ENCODE data around the gene PTP4A2.
A peak's percentile ranks its signal among the peaks of the same experiment; 100 is the strongest.

PTP4A2 gene

DNA sequence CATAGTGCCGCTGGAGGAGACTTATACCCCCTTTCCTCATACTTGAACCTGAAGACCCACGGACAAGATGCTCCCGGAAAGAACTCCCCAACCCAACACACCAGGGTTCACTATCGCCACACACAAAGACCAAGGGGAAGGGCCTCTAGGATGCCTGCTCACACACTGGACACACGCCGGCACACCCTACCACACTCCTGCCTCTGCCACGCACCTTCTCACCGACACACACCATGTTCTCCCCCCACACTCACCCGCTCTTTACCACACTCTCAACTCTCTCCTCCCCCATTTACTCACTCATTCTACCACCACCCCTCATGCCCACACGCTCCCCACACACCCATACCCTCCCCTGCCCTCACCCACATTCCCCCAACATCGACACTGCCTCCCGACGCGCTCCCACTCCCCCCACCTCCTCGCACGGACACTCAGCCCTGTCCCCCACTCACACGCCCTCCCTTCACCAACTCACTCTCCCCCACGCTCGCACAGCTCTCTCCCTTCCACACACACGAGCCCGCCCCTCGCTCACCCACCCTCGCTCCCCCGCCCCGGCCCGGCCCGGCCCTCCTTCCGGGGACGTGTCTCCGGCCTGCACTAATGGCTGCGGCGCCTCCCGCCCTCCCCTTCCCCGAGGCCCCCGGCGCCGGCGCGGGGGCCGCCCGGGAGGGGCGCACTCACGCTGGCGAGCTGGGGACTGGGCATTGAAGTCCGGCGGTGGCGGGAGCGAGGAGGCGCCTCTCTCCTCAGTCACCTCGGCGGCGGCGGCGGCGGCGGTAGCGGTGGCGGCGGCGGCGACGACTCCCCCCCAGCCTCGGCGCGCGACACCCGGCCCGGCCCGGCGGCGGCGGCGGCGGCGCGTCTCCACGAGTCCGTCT, 626 bp downstream of the PTP4A2 start:
- no peak for TF ChIP-seq GATA2 (IDR thresholded peaks at IDR 0.05; ENCODE audit: low read depth, low read length)
- no peak for TF ChIP-seq GATA3 (IDR thresholded peaks at IDR 0.05; ENCODE audit: low read depth, low read length)

DNA sequence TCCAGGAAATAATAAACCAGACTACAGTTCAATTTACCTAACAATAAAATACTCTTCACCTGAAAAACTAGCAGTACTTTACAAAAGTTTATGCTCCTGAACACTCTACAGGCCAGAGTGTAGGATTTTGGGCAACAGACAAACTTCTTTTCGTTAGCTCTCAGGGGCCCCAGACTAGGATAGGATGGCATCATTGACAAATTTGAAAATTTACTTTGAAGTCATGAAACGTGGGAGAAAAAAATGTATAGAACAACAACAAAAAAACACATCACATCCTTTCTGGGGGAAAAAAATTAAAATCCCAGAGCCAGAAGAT, 1.2 kb downstream of the PTP4A2 start:
- TF ChIP-seq GATA3 (IDR thresholded peaks at IDR 0.05; ENCODE audit: low read depth, low read length) (no peak), GATA2 (IDR thresholded peaks at IDR 0.05; ENCODE audit: low read depth, low read length) (no peak)

GRCh38 chr1:31936278-31936980, 1.7 kb downstream of the PTP4A2 start:
- TF ChIP-seq GATA3 (IDR thresholded peaks at IDR 0.05; ENCODE audit: low read depth, low read length) (no peak), GATA2 (IDR thresholded peaks at IDR 0.05; ENCODE audit: low read depth, low read length) (no peak)

GRCh38 chr1:31934706-31935629, 3.2 kb downstream of the PTP4A2 start:
- TF ChIP-seq GATA3 (IDR thresholded peaks at IDR 0.05; ENCODE audit: low read depth, low read length), result no peak
- TF ChIP-seq GATA2 (IDR thresholded peaks at IDR 0.05; ENCODE audit: low read depth, low read length), result no peak

DNA sequence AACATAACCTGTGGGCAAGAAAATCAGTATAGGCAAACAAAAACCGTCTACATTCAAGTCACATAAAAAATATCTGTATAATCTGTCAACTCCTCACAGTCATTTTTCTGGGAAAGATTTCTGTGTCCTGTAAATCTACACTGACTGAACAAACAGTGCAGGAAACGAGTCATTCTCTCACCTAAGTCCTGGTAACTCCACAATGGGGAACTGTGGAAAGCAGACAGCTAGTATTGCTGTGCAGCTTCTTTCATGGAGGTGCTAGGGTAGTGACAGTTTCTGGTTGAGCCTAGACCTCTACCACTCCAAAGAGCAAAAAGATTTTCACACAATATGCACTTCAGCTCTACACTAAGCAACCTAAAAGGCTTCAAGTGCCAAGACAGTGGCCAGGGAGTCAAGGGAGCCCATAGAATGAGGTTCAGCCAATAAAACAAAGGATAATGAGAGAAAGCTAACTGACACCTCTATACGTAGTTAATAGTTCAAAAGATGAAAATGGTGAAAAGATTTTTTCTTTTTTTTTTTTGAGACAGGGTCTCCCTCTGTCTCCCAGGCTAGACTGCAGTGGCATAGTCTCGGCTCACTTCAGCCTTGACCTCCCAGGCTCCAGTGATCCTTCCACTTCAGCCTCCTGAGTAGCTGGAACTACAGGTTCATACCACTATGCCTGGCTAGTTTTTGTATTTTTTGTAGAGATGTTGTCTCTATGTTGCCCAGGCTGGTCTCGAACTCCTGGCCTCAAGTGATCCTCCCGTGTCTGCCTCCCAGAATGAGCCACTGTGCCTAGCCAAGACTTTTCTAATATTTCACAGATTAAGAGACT, 5.5 kb downstream of the PTP4A2 start:
- no peak for TF ChIP-seq GATA3 (IDR thresholded peaks at IDR 0.05; ENCODE audit: low read depth, low read length)
- no peak for TF ChIP-seq GATA2 (IDR thresholded peaks at IDR 0.05; ENCODE audit: low read depth, low read length)

- no peak for TF ChIP-seq GATA2 (IDR thresholded peaks at IDR 0.05; ENCODE audit: low read depth, low read length)
- TF ChIP-seq GATA3 (IDR thresholded peaks at IDR 0.05; ENCODE audit: low read depth, low read length), result no peak
These were observed 6.5 kb downstream of the PTP4A2 start for GRCh38 chr1:31931593-31932225.

- TF ChIP-seq GATA2 (IDR thresholded peaks at IDR 0.05; ENCODE audit: low read depth, low read length) (no peak), GATA3 (IDR thresholded peaks at IDR 0.05; ENCODE audit: low read depth, low read length) (no peak)
These were observed 7.2 kb downstream of the PTP4A2 start for GRCh38 chr1:31930836-31931592.

GRCh38 chr1:31927661-31927980, 10.5 kb downstream of the PTP4A2 start:
- no peak for TF ChIP-seq GATA3 (IDR thresholded peaks at IDR 0.05; ENCODE audit: low read depth, low read length)

DNA sequence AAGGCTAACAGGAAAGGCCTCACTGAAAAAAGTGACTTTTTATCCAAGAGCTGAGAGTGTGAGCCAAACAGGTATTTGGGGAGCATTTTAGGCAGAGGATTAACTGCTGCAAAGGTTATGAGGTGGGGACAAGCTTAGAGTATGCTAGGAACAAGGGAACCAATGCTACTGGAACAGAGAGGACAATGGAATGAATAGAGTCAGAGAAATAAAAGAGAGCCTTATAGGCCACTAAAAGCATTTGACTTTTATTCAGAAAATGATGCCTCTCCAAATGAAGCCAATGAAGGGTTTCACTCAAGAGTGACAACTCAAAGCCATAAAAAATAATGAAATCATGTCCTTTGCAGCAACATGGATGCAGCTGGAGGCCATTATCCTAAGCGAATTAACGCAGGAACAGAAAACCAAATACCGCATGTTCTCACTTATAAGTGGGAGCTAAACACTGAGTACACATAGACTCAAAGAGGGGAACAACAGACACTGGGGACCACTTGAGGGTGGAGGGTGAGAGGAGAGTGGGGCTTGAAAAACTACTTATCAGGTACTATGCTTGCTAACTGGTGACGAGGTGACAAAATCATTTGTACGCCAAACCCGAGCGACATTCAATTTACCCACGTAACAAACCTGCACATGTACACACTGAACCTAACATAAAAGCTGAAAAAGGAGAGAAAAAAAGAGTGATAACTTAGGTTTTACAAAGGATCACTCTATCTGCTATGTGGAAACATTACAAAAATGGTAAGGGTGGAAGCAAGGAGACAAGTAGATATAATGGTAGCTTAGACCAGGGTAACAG, 11.1 kb downstream of the PTP4A2 start:
- TF ChIP-seq GATA2 (IDR thresholded peaks at IDR 0.05; ENCODE audit: low read depth, low read length) (no peak), GATA3 (IDR thresholded peaks at IDR 0.05; ENCODE audit: low read depth, low read length) (no peak)

DNA sequence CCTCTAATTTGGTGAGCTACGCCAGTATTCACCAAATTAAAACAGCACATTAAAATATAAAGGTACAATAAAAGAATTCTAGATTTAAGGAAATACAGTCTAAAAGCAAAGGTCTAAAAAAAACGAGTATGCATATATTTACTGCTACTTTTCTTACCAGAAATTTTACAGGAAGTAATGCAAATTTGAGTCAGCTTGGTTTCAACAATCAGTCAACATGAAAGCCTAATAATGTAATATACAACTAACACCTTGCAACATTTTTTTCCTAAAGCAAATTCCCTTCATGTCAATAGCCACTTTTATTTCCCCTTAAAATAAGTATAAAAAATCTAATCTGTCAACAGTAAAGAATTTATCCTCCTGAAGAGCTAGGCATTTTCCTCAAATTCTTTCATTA, 11.9 kb downstream of the PTP4A2 start:
- TF ChIP-seq GATA3 (IDR thresholded peaks at IDR 0.05; ENCODE audit: low read depth, low read length), result no peak
- no peak for TF ChIP-seq GATA2 (IDR thresholded peaks at IDR 0.05; ENCODE audit: low read depth, low read length)

- TF ChIP-seq GATA3 (IDR thresholded peaks at IDR 0.05; ENCODE audit: low read depth, low read length) (peak; percentile 94), GATA2 (IDR thresholded peaks at IDR 0.05; ENCODE audit: low read depth, low read length) (peak; percentile 89)
These were observed 13.3 kb downstream of the PTP4A2 start for GRCh38 chr1:31924839-31925238.
